ENCODE data around the gene FOXN3. TPM values are rescaled to one million over a fixed set of nuclear protein-coding genes. Genes with fewer than 3 reads are reported as not detected.

Gene FOXN3
- total RNA-seq, 1 donor from 2014 or later = 27.8 TPM

DNA sequence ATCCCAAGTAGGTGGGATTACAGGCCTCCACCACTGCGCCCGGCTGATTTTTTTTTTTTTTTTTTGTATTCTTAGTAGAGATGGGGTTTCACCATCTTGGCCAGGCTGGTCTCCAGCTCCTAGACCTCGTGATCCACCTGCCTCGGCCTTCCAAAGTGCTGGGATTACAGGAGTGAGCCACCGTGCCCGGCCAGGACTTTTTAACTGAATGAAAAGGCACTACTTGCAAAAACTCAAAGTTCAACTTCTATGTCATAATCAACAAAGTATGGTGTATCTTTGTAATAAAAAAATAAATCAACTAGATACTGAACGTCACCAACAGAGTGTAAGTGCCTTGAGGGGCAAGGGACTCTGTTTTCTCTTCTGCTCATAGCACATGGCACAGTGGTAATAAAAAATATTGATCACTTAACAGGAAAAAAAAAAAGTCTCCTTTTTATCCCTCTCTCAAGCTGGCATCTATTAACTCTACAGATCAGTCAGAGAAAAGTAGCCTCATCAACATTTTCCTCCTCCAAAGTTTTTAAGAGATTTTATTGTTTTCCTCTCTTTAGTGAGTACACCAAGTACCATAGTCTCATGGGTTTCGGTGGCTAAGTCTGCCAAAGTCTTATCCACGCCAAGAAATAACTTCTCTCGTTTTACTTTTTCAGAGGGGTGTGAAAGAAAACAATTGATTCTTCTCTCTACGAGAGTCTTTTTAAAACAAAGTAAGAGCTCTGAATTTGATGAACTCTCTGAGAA lies 10.6 kb upstream of the FOXN3 start:
- TF ChIP-seq, protein P1, sequence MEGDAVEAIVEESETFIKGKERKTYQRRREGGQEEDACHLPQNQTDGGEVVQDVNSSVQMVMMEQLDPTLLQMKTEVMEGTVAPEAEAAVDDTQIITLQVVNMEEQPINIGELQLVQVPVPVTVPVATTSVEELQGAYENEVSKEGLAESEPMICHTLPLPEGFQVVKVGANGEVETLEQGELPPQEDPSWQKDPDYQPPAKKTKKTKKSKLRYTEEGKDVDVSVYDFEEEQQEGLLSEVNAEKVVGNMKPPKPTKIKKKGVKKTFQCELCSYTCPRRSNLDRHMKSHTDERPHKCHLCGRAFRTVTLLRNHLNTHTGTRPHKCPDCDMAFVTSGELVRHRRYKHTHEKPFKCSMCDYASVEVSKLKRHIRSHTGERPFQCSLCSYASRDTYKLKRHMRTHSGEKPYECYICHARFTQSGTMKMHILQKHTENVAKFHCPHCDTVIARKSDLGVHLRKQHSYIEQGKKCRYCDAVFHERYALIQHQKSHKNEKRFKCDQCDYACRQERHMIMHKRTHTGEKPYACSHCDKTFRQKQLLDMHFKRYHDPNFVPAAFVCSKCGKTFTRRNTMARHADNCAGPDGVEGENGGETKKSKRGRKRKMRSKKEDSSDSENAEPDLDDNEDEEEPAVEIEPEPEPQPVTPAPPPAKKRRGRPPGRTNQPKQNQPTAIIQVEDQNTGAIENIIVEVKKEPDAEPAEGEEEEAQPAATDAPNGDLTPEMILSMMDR (conservative IDR thresholded peaks at IDR 0.05; ENCODE audit: low read depth, low read length) = no peak
- DNase-seq (ENCODE audit: low read depth) = no peak
- no peak overlapping the region for H3K4me3 ChIP-seq (ENCODE audit: low read depth, low read length)

DNA sequence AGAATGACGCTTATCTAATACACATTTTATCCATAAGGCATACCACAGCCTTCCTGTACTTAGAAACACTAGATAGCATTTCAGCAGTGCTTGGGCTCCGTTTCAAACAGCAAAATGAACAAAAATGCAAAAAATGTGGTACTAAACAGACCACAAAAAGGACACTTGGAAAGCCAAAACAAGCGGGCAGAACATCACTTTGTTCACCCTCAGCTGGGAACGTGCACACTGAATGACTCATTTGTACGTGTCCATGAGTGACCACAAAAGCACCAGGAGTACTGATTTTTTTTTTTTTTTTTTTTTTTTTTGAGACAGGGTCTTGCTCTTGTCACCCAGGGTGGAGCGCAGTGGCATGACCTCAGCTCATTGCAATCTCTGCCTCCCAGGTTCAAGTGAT lies 8.9 kb upstream of the FOXN3 start:
- no peak overlapping the region for H3K4me3 ChIP-seq (ENCODE audit: low read depth, low read length)
- peak; percentile 67 for DNase-seq (ENCODE audit: low read depth)
- TF ChIP-seq, protein P1 (conservative IDR thresholded peaks at IDR 0.05; ENCODE audit: low read depth, low read length) = no peak

DNA sequence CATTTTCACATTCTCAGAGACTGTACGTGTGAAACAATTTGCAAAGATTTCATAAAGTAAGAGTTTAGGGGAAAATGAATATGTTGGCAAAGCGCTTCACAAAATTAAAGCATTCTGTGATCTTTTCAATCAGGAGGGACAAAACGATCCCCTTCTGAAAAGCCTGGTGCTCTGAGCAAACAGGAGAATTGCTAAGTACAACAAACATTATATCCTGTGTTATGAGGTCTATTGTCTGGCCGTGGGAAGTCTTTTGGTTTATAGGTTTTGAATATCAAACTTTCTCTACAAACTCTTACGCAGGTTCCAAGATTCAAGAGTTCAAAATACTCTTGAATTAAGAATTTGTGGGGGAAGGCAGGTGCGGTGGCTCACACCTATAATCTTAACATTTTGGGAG lies 7.2 kb upstream of the FOXN3 start:
- TF ChIP-seq, protein P1 (conservative IDR thresholded peaks at IDR 0.05; ENCODE audit: low read depth, low read length) = no peak
- DNase-seq (ENCODE audit: low read depth) = no peak

DNA sequence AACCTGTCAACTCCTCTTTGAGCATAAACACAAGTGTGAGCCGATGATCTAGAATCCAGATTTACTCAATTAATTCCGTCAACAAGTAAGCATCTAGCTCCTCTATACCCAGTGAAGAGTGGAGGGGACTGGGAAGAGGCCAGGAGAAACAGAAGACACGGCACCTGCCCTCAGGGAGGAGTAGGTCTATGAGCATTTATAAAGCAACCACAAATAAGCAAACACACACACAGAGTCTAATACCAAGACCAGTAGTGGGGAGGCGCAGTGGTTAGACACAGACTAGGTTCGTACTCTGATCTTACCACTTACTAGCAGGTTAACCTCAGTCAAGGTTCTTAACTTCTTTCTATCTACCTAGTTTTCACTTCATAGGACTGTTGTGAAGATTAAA lies 5.9 kb upstream of the FOXN3 start:
- TF ChIP-seq, protein P1 (conservative IDR thresholded peaks at IDR 0.05; ENCODE audit: low read depth, low read length) = no peak
- no peak for DNase-seq (ENCODE audit: low read depth)
- H3K4me3 ChIP-seq (ENCODE audit: low read depth, low read length) = no peak overlapping the region

More for the DNA sequence above, 7.2 kb upstream of the FOXN3 start:
- H3K4me3 ChIP-seq (ENCODE audit: low read depth, low read length) = no peak overlapping the region

DNA sequence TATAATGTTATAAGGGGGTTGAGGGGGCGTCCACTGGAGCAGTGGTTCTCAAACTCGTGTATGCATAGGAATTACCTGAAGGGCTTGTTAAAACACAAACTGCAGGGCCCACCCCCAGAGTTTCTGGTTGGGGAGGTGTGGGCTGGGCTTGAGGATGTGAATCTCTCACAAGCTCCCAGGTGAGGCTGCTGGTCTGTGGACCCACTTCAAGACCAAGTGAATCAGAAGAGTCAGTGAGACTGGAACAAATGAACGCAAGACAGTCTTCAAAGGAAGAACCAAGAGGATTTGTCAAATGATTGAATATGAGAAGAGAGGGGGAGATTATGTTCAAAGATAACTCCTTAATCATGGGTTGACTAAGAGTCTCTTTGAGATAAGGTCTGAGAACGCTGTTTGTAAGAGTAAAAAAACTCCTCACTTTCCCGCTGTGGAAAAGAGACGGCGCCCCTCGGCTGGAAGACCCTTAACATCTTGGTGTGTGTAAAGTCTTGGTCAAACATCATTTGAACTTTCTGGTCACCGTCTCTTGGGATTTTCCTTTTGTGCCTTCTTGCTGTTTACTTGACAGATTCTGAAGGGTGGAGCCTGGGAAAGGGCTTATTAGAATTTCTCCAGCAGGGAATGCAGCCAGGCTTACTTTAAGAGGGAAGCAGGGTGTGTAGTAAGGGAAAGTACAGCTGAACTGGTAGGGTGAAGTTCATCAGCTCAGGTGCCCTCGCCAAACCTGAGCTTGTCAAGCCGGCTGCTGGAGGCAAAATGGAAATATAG lies 5.3 kb upstream of the FOXN3 start:
- DNase-seq (ENCODE audit: low read depth) = no peak
- TF ChIP-seq, protein P1 (conservative IDR thresholded peaks at IDR 0.05; ENCODE audit: low read depth, low read length) = no peak
- no peak overlapping the region for H3K4me3 ChIP-seq (ENCODE audit: low read depth, low read length)

DNA sequence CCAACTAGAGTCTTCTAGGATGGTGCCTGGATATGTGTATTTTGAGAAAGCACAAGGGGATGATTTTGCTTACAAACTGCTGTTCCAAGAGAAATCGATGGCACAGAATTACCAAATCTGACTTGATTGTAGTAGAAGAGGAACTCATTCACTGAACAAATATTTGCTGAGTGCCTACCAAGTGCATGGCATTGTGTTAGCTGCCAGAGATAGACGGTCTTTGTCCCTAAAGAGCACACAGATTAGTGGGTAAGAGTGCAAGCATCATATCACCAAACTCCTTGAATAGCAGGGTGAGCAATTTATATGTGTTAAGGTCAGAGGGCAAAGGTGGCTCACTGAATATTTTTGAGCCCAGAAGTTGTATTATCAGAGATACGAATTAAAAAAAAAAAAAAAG lies 3.5 kb upstream of the FOXN3 start:
- H3K4me3 ChIP-seq (ENCODE audit: low read depth, low read length) = no peak overlapping the region
- DNase-seq (ENCODE audit: low read depth) = no peak
- TF ChIP-seq, protein P1 (conservative IDR thresholded peaks at IDR 0.05; ENCODE audit: low read depth, low read length) = no peak
